Stimulated activated CD8-positive, alpha-beta memory T cell treated with anti-CD3 and anti-CD28 coated beads, Interleukin-2, amount 100 ng/mL, for 1 hour (primary cell): Measurements from ENCODE around the gene TGM1.

Source experiments
- DNase-seq, 2 donors: peaks; one replicate each; pipeline ENCODE4 v3.0.0-alpha.2; 2020; ENCODE audit warnings: low read depth in 2 of 2

Gene TGM1

GRCh38 chr14:24292118-24292807 lies 29.3 kb upstream of the TGM1 start:
- DNase-seq: no peak

- DNase-seq: no peak
Measured at GRCh38 chr14:24291446-24292117, 28.6 kb upstream of the TGM1 start.

- no peak for DNase-seq
Measured at GRCh38 chr14:24290746-24291145, 27.8 kb upstream of the TGM1 start.

GRCh38 chr14:24289649-24290280 lies 26.8 kb upstream of the TGM1 start:
- no peak for DNase-seq

- DNase-seq: no peak
Measured at GRCh38 chr14:24286996-24287395, 24.0 kb upstream of the TGM1 start.

GRCh38 chr14:24285351-24285750 lies 22.4 kb upstream of the TGM1 start:
- DNase-seq: no peak

- DNase-seq: no peak
Measured at GRCh38 chr14:24284501-24285035, 21.6 kb upstream of the TGM1 start.

- DNase-seq: no peak
Measured at GRCh38 chr14:24283796-24284460, 21.0 kb upstream of the TGM1 start.

- no peak for DNase-seq
Measured at GRCh38 chr14:24282736-24283135, 19.8 kb upstream of the TGM1 start.

GRCh38 chr14:24281636-24282035 lies 18.7 kb upstream of the TGM1 start:
- no peak for DNase-seq

GRCh38 chr14:24280797-24281460 lies 18.0 kb upstream of the TGM1 start:
- DNase-seq: no peak

- no peak for DNase-seq
Measured at GRCh38 chr14:24279301-24280186, 16.6 kb upstream of the TGM1 start.

- DNase-seq: no peak
Measured at GRCh38 chr14:24278424-24278823, 15.4 kb upstream of the TGM1 start.

GRCh38 chr14:24277606-24278321 lies 14.8 kb upstream of the TGM1 start:
- no peak for DNase-seq

GRCh38 chr14:24277071-24277470 lies 14.1 kb upstream of the TGM1 start:
- DNase-seq: no peak

- DNase-seq: no peak
Measured at GRCh38 chr14:24274101-24274543, 11.1 kb upstream of the TGM1 start.

- DNase-seq: no peak
Measured at GRCh38 chr14:24273422-24273998, 10.5 kb upstream of the TGM1 start.

- DNase-seq: no peak
Measured at GRCh38 chr14:24272467-24272866, 9.5 kb upstream of the TGM1 start.

GRCh38 chr14:24271834-24272263 lies 8.9 kb upstream of the TGM1 start:
- no peak for DNase-seq
